ENCODE measurements around the gene CABP2.
A peak's percentile ranks its signal among the peaks of the same experiment; 100 is the strongest.
"Not testable (repeated sequence)": the region's sequence is repeated elsewhere in the genome, so short reads cannot be mapped to it uniquely, and the experiment has no call there.

CABP2 gene

DNA sequence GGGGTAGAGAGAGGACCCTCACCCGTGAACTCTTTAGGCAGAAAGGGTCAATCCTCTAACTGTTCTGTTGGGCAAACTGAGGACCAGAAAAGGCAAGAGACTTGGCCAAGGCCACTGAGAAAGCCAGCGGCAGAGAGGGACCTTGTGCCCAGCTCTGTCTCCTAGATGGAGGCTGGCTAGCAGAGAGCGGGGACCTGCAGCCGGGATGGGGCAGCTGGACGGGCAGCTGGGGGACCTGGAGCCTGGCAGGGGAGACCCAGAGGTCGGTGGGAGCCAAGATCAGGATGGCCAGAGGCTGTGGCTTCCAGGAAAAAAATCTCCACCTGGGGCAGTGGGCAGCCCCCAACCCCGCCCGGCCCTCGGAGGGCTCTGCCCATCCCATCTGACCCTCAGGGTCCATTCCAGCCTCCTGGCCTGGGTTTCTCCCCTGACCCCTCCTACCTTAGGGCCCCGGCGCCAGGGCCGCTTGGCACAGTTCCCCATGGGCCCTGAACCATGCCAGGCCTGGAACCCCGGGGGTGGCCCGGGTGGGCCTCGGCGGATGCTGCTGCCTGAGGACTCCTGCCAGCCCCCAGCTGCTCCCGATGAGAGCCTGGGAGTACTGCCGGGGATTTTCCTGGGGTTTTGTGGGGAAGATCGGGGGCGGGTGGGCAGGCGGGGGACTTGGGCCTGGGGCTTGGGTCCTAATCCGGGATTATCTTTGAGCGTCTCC is at the start of gene CABP2:
Gene CABP2 (minus strand): TSS at position 603 of the 712 bp plus-strand sequence. CDS start 120 bp downstream, at position 483.
- no peak for DNase-seq

DNA sequence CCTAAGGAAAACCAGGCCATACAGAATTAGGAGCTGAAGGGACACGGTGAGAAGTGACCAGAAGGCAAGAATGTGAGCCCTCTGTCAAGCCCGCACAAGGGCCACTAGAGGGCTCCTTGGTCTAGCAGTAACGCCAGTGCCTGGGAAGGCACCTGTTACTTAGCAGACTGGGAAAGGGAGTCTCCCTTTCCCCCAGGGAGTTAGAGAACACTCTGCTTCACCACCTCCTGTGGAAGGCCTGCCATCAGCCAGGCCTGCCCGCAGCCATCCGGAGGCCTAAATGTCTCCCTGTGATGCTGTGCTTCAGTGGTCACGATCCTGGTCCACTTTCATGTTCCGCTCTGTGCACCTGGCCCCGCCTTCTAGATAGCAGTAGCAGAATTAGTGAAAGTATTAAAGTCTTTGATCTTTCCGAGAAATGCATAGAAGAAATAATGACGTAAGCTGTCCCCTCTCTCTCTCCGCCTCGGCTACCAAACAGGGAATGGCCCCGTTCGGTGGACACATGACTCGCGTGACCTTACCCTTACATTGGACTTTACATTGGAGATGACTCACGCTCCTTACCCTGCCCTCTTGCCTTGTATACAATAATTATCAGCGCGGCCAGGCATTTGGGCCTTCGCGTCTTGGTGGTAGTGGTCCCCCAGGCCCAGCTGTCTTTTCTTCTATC is 49.6 kb upstream of the CABP2 start:
- DNase-seq, result peak; percentile 44

DNA sequence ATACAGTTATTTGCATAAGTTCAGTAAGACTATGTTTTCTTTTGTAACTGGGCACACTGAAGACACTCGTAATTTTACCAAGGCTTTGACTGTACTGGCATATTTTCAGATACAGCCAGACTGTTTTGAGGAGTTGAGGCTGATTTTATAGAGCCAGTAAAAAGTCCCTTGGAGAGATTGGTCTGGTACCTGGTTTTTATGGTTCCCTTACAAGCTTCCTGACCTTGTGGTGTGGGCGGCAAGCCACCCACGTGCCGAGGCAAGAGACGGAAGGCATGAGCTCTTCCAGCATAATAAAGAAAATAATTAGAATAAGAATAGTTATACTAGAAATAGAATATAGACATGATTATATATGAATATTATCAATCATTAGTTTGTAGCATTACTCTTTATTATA is 49.1 kb upstream of the CABP2 start:
- DNase-seq, result no peak

DNA sequence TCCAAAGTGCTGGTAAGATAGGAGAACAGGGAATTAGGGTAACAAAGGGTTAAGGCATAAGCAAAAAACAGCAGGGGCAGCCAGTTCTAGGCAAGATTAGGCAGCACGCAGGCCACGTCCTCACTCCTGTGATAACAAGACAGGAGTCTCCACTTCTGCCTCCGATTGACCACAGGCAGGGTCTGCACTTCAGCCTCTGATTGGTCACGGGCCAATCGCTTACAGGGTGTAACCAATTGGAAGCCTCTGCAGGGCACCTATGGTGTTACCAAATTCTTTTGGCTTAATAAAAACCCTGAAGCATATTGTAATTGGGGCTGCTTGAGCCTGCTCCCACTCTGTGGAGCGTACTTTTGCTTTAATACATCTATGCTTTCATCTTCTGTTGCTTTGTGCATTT is 48.2 kb upstream of the CABP2 start:
- no peak for DNase-seq

DNA sequence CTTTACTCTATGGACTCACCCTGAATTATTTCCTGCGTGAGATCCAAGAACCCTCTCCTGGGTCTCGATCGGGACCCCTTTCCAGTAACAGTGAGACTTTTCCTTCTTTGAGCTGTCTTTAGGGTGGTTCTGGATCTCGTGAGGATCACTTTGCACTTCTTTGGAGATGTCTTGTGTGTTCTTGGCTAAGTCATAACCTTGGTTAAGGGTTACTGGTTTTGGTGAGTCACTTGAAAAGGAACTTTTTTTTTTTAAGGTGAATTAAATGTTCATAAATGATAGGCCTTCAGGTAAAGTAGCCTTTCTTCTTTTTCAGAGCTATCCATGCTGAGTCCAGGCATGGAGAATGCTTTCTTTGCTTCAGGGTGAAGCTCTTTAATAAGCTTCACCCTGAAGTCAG is 41.0 kb upstream of the CABP2 start:
- no peak for DNase-seq

DNA sequence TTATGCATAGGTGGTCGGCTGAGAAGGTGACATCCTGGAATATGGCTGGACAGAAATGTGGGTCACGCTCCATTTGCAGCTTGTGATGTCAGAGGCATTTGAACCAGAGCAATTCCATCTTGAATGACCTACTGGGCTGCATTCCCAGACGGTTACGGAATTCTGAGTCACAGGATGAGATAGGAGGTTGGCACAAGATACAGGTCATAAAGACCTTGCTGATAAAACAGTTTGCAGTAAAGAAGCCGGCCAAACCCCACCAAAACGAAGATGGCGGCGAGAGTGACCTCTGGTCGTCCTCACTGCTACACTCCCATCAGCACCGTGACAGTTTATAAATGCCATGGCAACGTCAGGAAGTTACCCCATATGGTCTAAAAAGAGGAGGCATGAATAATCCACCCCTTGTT is 40.5 kb upstream of the CABP2 start:
- not testable (repeated sequence) for DNase-seq

DNA sequence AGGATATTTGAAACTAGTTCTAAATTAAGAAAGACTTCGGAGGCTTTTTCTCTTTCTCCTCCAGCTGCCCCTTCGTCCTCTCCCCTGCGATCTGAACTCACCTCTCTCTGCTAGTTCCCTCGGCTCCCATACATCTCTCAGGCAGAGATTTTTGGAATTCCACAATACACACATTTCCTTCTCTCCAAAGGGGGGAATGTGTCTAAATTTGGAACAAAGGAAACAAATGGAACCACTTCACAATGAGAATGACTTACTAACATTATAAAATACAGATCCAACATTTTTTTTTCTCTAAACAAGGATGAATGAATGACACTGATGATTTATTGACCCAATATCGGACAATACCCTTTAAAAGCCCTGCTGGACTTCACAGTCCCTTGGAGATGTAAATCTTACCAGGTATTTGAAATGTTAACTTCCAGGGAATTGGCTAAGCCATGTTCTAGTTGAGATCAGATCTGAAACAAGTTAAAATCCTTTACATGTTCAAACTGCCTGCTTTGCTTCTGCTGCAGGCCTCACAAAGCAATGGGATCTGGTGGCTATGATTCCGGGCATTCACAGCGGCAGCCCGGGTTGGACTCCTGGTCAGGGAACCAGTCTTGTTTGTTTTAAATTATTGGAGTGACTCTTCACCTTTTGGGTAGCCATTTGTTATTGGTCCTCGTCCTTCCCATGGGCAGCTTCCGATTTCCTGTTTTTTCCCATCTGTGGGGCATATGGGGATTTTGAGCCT is 39.9 kb upstream of the CABP2 start:
- DNase-seq, result no peak

DNA sequence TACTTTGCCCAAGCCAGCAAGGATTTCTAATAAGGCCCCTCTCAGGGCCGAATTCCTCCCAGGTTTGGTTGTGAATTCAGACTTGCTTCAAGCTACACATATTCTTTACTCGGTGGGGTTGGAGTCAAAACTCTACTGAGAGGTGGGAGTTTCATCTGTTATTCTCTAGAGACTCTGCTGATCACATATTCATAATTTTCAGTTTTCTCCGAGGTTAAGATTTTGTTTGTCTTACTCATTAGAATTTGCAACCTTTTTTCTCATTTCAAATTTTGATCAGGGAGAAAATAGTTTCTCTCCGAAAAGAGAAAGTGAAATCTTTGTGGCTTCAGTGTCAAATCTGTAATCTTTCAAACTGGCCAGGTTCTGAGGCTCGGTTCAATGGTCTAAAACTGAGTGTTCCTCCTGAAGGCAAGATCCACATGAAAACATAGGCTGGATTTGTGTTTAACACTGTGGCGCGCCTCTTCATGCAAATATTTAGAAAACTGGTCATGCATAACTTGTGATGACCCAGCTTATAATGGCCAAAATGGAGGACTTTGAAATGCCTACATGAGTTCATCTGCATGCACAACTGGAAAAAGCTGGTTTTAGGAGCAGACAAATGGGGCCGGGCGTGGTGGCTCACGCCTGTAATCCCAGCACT is 38.8 kb upstream of the CABP2 start:
- no peak for DNase-seq

DNA sequence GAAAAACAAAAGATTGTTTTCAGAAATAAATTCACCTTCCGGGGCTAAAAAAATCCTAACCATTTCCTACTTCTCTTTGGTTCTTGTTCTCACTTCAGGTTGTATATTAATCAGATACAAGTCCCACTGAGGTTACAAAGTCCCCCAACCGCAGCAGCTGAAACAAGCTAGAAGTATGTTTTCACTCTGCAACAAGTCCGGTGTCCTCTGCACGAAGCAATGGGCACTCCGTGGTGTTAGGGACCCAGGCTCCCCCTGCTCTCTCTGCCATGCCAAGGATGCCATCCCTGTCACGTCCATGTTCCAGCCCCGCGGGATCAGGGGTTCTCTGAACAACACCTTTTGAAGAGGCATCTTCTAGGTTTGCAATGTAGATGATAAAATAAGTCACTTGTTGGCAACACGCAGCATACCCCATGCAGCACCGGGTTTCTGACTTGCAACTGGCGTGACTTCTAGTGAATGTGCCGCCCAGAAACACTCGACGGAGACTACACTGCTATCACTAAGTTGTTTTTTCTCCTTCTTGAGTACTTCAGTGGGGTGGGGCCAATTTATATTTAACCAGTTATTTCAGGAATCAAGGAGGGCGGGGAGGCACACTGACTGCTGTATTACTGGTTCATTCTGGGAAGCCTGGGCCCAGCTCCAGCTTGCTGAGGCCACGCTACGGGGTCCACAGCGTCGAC is 35.0 kb upstream of the CABP2 start:
- DNase-seq, result no peak

DNA sequence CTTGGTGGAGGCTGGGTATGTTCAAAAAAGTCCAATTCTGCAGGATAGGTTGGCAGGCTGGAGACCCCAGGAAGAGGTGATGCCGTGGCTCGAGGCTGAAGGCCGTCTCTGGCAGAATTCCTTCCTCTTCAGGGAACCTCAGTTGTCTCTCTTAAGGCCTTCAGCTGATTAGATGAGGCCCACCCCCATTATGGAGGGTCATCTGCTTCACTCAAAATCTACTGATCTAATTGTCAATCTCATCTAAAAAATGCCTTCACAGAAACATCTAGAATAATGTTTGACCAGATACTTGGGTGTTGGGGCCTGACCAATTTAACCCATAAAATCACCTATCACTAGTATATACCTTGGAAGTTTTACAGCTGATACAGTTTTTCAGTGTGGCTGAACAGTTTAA is 33.0 kb upstream of the CABP2 start:
- DNase-seq, result no peak

DNA sequence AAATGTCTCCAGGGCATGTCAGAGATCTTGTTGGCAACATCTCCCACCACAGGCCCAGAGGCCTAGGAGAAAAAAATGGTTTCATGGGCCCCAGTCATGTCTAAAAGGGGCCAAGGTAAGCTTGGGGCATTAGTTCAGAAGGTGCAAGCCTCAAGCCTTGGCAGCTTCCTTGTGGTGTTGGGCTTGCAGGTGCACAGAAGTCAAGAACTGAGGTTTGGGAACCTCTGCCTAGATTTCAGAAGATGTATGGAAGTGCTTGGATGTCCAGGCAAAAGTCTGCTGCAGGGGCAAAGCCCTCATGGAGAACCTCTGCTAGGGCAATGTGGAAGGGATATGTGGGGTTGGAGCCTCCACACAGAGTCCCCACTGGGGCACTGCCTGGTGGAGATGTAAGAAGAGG is 28.5 kb upstream of the CABP2 start:
- not testable (repeated sequence) for DNase-seq

DNA sequence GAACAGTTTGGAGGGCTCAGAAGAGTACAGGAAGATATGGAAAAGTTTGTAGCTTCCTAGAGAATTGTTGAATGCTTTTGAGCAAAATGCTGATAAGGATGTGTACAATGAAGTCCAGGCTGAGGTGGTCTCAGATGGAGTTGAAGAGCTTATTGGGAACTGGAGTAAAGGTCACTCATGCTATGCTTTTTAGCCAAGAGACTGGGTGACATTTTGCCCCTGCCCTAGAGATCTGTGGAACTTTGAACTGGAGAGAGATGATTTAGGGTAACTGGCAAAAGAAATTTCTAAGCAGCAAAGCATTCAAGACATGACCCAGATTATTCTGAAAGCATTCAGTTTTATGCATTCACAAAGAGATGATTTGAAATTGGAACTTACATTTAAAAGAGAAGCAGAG is 27.9 kb upstream of the CABP2 start:
- no peak for DNase-seq

DNA sequence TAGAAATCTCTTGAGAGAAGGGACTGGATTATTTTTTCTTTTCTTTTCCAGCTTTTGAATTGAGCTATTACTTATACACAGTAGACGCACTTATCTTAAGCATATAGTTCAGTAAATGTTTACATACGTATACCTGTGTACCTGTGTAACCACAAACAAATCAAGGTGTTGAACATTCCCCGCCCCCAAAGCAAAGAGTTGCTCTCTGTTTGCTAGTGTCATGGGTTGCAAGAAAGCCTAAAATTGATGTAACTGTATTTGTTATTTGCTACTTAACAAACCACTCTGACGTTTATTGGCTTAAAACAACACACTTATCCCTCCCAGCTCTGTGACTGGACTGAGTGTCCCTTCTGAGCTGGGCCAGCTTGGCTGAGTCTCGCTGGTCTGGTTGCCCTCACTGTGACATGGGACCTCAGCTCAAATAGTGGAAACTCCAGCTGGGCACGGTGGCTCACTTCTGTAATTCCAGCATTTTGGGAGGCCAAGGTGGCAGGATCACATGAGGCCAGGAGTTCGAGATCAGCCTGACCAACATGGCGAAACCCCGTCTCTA is 25.4 kb upstream of the CABP2 start:
- no peak for DNase-seq

DNA sequence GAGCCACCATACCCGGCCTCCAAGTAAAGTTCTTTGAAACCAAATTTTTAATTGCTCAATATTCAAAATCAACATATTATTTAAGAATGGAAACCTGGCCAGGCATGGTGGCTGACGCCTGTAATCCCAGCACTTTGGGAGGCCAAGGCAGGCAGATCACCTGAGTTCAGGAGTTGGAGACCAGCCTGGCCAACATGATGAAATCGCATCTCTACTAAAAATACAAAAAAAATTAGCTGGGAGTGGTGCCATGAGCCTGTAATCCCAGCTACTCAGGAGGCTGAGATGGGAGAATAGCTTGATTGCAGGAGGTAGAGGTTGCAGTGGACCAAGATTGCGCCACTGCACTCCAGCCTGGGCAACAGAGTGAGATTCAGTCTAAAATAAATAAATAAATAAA is 24.9 kb upstream of the CABP2 start:
- DNase-seq, result not testable (repeated sequence)

DNA sequence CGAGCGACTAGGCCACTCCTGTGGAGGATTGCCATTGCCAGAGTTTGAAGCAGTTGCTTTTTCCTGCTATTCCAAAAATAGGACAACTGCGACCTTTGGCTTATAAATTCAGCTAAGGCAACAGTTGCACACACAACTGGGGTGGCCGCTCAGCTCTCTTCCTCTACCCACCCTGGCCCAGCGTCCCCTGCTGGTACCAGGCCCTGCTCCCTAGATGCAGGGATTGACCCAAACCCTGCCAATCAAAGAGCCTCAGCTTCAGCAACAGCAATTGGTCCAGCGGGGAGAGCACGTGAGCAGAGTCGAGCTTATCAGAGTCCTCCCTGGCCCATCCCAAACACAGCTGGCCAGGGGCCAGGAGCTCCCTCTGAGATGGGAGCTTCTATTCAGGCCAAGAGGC is 22.0 kb upstream of the CABP2 start:
- DNase-seq, result no peak

DNA sequence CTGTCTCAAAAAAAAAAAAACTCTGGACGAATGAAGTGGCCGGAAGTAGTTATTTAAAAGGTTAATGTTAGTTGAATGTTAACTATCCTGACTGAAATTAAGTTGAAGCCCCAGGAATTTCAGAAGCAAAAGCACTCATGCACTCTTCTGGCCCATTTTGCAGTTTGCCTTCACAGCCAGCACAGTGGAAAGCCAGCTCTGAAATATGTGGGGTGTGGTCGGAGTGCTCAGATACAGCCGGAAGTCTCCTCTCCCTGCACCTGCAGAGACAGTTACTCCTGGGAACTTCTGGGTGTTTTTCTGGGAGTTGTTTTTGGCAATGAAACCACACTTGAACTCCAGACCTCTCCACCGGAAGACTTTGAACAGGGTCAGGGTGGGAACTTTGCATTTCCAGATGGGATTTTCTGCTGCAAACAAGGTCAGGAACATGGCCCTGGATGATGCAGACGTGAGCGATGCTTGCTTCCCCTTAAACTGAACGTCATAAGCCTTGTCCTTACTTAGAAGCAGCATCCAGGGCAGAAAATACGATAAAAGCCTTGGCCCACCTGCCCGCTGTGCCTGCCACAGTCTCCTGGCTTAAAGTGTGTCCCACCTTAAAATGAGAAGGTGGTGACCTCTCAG is 21.5 kb upstream of the CABP2 start:
- DNase-seq, result no peak

DNA sequence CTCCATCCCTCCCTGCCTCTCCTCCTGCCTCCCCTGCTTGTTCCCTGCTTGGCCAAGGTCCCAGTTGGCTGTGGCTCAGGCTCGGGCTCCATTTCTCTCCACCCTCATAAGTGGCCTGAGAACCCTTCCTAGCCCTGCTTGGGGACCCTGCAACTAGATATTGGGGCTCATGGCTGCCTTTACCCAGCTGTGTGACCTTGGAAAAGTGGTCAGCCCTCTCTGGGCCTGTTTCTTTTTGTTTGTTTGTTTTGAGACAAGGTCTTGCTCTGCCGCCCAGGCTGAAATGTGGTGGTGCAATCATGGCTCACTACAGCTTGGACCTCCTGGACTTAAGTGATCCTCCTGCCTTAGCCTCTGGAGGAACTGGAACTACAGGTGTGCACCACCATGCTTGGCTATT is 20.3 kb upstream of the CABP2 start:
- DNase-seq, result no peak

DNA sequence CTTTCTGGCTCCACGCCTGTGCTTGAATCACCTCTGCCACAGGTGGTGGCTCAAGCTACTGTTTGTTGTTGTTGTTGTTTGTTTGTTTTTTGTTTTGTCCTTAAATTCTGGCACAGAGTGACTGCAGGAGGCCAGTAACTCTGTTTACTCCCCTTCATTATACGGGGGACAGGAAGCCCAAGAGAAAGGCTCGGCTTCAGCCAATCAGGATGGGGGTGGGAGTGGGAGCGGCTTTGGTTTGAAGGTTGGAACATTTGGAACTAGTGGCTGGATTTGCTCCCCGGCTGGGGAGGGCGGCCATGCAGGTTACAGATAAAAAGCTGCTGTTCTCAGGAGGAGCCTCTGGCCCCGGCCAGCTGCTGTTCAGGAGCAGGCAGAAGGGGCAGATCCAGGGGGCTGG is 19.7 kb upstream of the CABP2 start:
- no peak for DNase-seq

DNA sequence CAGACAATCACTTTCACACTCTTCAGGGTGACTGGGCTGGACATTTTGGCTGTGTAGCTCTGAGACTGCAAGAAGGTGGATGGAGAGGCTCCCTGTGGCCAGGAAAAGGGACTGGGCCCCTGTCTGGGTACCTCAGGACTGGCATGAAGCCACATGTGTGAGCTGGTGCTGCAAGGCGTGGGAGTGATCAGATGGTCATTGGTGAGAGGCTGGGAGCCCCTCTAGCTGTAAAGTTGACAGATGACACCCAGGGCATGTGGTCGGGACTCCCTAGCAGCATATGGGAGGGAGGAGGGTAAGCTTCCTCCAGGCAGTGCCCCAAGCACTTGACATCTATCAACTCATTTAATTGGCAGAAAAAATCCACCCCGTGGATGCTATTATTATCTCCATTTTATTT is 18.9 kb upstream of the CABP2 start:
- DNase-seq, result no peak

DNA sequence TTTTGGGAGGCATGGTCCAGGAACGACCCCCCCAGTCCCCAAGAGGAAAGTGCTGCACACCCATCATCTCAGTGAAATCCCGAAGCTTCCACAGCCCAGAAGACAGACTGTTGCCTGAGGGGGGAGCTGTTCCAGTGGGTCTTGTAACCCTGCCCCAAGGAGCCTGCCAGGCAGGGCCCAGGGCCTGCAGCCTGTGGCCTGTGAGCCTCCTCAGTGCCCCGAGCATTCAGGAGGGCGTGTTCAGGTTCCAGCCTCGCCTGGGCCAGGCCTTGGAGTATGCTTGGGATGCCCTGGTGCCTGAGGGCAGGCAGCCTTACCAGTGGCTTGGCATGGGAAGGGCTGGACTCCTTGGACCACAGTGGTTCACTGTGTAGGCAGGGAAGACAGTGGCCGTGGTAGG is 18.0 kb upstream of the CABP2 start:
- no peak for DNase-seq

DNA sequence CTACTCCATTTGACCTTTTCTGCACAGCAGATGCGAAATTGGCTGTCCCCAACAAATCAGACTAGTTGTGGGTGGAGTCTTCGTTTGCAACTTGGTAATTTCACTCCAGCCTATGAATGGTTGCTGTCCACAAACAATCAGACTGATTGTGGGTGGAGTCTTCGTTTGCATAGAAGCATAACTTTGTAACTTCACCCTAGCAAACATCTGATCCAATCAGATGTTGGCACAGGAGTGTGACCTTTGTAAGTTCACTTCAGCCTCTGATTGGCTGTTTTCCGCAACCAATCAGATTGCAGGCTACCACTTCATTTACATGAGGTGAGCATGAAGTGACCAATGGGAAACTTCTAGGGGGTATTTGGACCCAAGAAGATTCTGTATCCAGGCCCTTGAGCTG is 16.3 kb upstream of the CABP2 start:
- DNase-seq, result no peak

DNA sequence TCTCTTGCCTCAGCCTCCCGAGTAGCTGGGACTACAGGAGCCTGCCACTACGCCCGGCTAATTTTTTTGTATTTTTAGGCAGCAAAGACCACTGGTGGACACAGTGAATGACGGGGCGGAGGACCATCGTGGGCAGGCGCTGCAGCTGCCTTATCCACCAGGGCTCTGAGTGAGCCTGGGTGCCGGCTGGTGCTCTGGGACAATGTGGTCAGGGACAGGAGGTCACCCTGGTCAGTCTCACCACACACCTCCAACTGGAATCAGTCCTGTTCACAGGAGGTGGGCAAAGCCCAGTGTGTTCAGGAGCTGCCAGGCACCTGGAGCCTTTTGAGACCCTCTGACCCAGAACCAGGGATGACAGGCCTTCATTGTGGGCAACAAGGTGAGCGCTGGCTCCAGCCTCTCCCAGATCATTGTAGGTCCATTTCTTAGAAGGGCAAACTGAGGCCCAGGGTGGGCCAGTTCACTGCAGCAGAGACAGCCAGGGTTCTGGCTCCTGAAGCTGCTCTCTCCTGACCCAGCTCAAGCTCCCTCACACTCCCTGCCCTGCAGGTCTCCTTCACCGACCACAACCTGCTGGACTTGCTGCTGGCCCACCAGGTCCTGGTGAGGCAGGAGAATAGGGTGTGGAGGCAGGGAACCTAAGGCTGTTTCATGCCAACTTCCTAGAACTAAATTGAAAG is 15.7 kb upstream of the CABP2 start:
- DNase-seq, result no peak

All from MV-4-11 (cell line).